OCI-LY3 (cell line): ENCODE measurements around the gene UNC5A.

Source experiments
- H2AFZ ChIP-seq: fragments of 200-600, 300-600 bp; shearing (Covaris generic); 2 replicates; pipeline ENCODE4 v1.6.0; 2014; ENCODE audit warnings: antibody characterized with exemption, low read depth, low read length
- H3K27ac ChIP-seq: fragments of 200-600, 300-600 bp; sonication (generic); 2 replicates; pipeline ENCODE4 v1.5.1; 2014; ENCODE audit warnings: mild to moderate bottlenecking, low read length, moderate library complexity, mixed read lengths
- H3K27me3 ChIP-seq: fragments of 200-600, 300-600 bp; sonication (generic); 2 replicates; pipeline ENCODE4 v1.6.1; 2014; ENCODE audit warnings: low read depth, low read length, mixed read lengths
- H3K36me3 ChIP-seq: fragments of 200-600, 300-600 bp; sonication (generic); replicated peaks from 2 replicates; pipeline ENCODE3; 2014; ENCODE audit warnings: low read depth, low read length, mixed read lengths
- H3K4me1 ChIP-seq: fragments of 300-600, 200-600 bp; sonication (generic); 2 replicates; pipeline ENCODE4 v1.6.1; 2014; ENCODE audit warnings: low read length, mixed read lengths
- H3K4me2 ChIP-seq: fragments of 200-600, 300-600 bp; sonication (generic); 2 replicates; pipeline ENCODE4 v1.6.1; 2014; ENCODE audit warnings: low read length, mixed read lengths
- H3K4me3 ChIP-seq: fragments of 300-600, 200-600 bp; sonication (generic); 2 replicates; pipeline ENCODE4 v1.5.1; 2014; ENCODE audit warnings: antibody characterized with exemption, mild to moderate bottlenecking, low read length, moderate library complexity
- H3K79me2 ChIP-seq: fragments of 300-600, 200-600 bp; shearing (Covaris generic); 2 replicates; pipeline ENCODE4 v1.6.1; 2014; ENCODE audit warnings: mild to moderate bottlenecking, low read length, mixed read lengths
- H3K9ac ChIP-seq: fragments of 300-600, 200-600 bp; shearing (Covaris generic); 2 replicates; pipeline ENCODE4 v1.6.0; 2014; ENCODE audit warnings: mild to moderate bottlenecking, low read length, moderate library complexity
- H3K9me3 ChIP-seq: fragments of 200-600, 300-600 bp; shearing (Covaris generic); 2 replicates; pipeline ENCODE4 v1.6.1; 2014; ENCODE audit warnings: low read length, mixed read lengths; ENCODE audit not compliant: insufficient read depth
- H4K20me1 ChIP-seq: fragments of 200-600, 300-600 bp; sonication (generic); 2 replicates; pipeline ENCODE4 v1.6.1; 2016; ENCODE audit warnings: low read length, mixed read lengths; ENCODE audit not compliant: insufficient read depth
- CTCF ChIP-seq: fragments of 200-600, 300-600 bp; sonication (generic); IDR thresholded peaks from 2 replicates; pipeline ENCODE4 v1.5.1; 2014; ENCODE audit warnings: antibody characterized with exemption, low read length, low read depth
- EZH2phosphoT487 ChIP-seq: fragments of 200-600 bp; shearing (Covaris generic); IDR thresholded peaks from 2 replicates; pipeline ENCODE4 v1.6.1; 2018; ENCODE audit warnings: antibody characterized with exemption, mixed run types, low read depth

Gene UNC5A

GRCh38 chr5:176827736-176828414 is 17.5 kb downstream of the UNC5A start:
- Histone ChIP-seq H3K9me3 (no peaks in the 10 kb centered on the region), H3K4me1 (no peaks in the 10 kb centered on the region), H3K27ac (no peak overlapping the region), H3K9ac (no peak overlapping the region), H4K20me1 (no peaks in the 10 kb centered on the region), H2AFZ (no peak overlapping the region), H3K4me2 (no peak overlapping the region), H3K79me2 (no peaks in the 10 kb centered on the region), H3K36me3 (no peaks in the 10 kb centered on the region), H3K27me3 (no peaks in the 10 kb centered on the region), H3K4me3 (no peak overlapping the region)
- no peak for TF ChIP-seq EZH2phosphoT487
- TF ChIP-seq CTCF: no peak

- H3K4me3 ChIP-seq: no peak overlapping the region
- no peaks in the 10 kb centered on the region for H3K36me3 ChIP-seq
- TF ChIP-seq EZH2phosphoT487 (no peak), CTCF (no peak)
Measured at GRCh38 chr5:176829320-176829719, 19.0 kb downstream of the UNC5A start.

GRCh38 chr5:176830422-176830994 is 20.1 kb downstream of the UNC5A start:
- Histone ChIP-seq H3K27me3 (peaks cover 7% of the 10 kb centered on the region; the same call in 1 of the 2 replicates), H3K36me3 (no peaks in the 10 kb centered on the region), H3K4me2 (no peak overlapping the region), H3K4me3 (no peak overlapping the region), H2AFZ (no peak overlapping the region), H3K9ac (no peak overlapping the region), H3K79me2 (no peaks in the 10 kb centered on the region), H4K20me1 (no peaks in the 10 kb centered on the region), H3K4me1 (no peaks in the 10 kb centered on the region), H3K27ac (no peak overlapping the region), H3K9me3 (no peaks in the 10 kb centered on the region)
- no peak for TF ChIP-seq EZH2phosphoT487
- TF ChIP-seq CTCF: no peak

More at GRCh38 chr5:176829320-176829719, 19.0 kb downstream of the UNC5A start:
- no peak overlapping the region for H3K27ac ChIP-seq
- H3K9me3 ChIP-seq: no peaks in the 10 kb centered on the region
- H4K20me1 ChIP-seq: no peaks in the 10 kb centered on the region
- no peak overlapping the region for H3K4me2 ChIP-seq
- no peaks in the 10 kb centered on the region for H3K4me1 ChIP-seq
- H3K9ac ChIP-seq: no peak overlapping the region
- no peaks in the 10 kb centered on the region for H3K79me2 ChIP-seq
- no peak overlapping the region for H2AFZ ChIP-seq
- no peaks in the 10 kb centered on the region for H3K27me3 ChIP-seq

GRCh38 chr5:176830995-176831423 is 20.6 kb downstream of the UNC5A start:
- H3K4me2 ChIP-seq: no peak overlapping the region
- H3K27ac ChIP-seq: no peak overlapping the region
- H3K36me3 ChIP-seq: no peaks in the 10 kb centered on the region
- H3K79me2 ChIP-seq: no peaks in the 10 kb centered on the region
- no peak for TF ChIP-seq EZH2phosphoT487
- peaks cover 7% of the 10 kb centered on the region; the same call in 1 of the 2 replicates for H3K27me3 ChIP-seq
- H3K9me3 ChIP-seq: no peaks in the 10 kb centered on the region
- H3K4me1 ChIP-seq: no peaks in the 10 kb centered on the region
- H3K4me3 ChIP-seq: no peak overlapping the region
- H2AFZ ChIP-seq: no peak overlapping the region
- no peak overlapping the region for H3K9ac ChIP-seq
- H4K20me1 ChIP-seq: no peaks in the 10 kb centered on the region
